ENCODE data around the gene UBE2G1.

DNA sequence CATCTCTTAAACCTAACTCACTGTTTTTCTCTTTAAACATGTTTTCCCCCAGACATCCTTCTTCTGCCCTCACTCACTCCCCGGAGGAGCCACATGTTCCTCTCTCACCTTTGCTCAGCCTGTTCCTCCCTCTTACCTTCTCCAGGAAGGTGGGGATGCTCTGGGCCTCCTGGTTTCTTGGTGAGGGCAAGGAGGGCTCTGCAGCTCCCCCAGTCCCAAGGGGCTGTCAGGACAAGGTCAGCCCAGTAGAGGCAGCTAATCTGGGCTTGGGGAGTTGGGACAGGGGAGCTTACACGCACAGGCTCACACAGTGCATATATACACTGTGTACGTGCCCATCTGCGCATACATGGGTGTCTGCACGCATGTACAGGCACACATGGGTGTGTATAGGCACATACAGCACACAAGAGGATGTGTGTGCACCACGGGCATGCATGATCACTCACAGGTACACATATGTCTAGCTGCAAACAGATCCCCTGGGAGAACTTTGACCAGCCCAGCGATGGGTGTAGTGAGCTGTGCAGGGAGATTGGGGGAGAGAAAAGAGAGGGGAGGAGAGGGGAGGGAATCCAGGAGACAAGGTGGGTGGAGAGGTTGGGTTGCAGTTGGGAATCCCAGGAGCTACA is 38.7 kb upstream of the UBE2G1 start:
- TF ChIP-seq, protein P1, sequence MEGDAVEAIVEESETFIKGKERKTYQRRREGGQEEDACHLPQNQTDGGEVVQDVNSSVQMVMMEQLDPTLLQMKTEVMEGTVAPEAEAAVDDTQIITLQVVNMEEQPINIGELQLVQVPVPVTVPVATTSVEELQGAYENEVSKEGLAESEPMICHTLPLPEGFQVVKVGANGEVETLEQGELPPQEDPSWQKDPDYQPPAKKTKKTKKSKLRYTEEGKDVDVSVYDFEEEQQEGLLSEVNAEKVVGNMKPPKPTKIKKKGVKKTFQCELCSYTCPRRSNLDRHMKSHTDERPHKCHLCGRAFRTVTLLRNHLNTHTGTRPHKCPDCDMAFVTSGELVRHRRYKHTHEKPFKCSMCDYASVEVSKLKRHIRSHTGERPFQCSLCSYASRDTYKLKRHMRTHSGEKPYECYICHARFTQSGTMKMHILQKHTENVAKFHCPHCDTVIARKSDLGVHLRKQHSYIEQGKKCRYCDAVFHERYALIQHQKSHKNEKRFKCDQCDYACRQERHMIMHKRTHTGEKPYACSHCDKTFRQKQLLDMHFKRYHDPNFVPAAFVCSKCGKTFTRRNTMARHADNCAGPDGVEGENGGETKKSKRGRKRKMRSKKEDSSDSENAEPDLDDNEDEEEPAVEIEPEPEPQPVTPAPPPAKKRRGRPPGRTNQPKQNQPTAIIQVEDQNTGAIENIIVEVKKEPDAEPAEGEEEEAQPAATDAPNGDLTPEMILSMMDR (IDR thresholded peaks at IDR 0.05): no peak
- no peak for TF ChIP-seq POLR2A (IDR thresholded peaks at IDR 0.05)

Data from body of pancreas (tissue), 4 donors.